Fibroblast of gingiva (primary cell): ENCODE measurements around the gene NDUFA8.

Experiments used
- DNase-seq: peaks from one replicate; pipeline ENCODE4 v3.0.0-alpha.2; 2011; ENCODE audit warnings: low read depth

NDUFA8 gene

GRCh38 chr9:122135529-122135859 is 24.1 kb downstream of the NDUFA8 start:
- no peak for DNase-seq

GRCh38 chr9:122134822-122135528 is 24.6 kb downstream of the NDUFA8 start:
- no peak for DNase-seq

- no peak for DNase-seq
Measured at GRCh38 chr9:122133984-122134535, 25.5 kb downstream of the NDUFA8 start.

- DNase-seq, result no peak
Measured at GRCh38 chr9:122133263-122133983, 26.2 kb downstream of the NDUFA8 start.

- DNase-seq, result no peak
Measured at GRCh38 chr9:122132539-122132938, 27.0 kb downstream of the NDUFA8 start.

GRCh38 chr9:122131401-122132001 is 28.1 kb downstream of the NDUFA8 start:
- DNase-seq, result no peak

- DNase-seq, result no peak
Measured at GRCh38 chr9:122130837-122131236, 28.7 kb downstream of the NDUFA8 start.

GRCh38 chr9:122129969-122130368 is 29.6 kb downstream of the NDUFA8 start:
- no peak for DNase-seq

GRCh38 chr9:122128969-122129343 is 30.6 kb downstream of the NDUFA8 start:
- DNase-seq, result no peak

- no peak for DNase-seq
Measured at GRCh38 chr9:122128007-122128968, 31.3 kb downstream of the NDUFA8 start.

- DNase-seq, result no peak
Measured at GRCh38 chr9:122127396-122127798, 32.2 kb downstream of the NDUFA8 start.

GRCh38 chr9:122126331-122127261 is 33.0 kb downstream of the NDUFA8 start:
- DNase-seq, result peak; percentile 13

GRCh38 chr9:122125509-122126330 is 33.9 kb downstream of the NDUFA8 start:
- DNase-seq, result no peak

- peak; percentile 58 for DNase-seq
Measured at GRCh38 chr9:122125158-122125508, 34.4 kb downstream of the NDUFA8 start.

- DNase-seq, result no peak
Measured at GRCh38 chr9:122124528-122124927, 35.1 kb downstream of the NDUFA8 start.

GRCh38 chr9:122124048-122124447 is 35.5 kb downstream of the NDUFA8 start:
- DNase-seq, result no peak

GRCh38 chr9:122122903-122123632 is 36.5 kb downstream of the NDUFA8 start:
- DNase-seq, result peak; percentile 60

GRCh38 chr9:122122468-122122867 is 37.1 kb downstream of the NDUFA8 start:
- no peak for DNase-seq

GRCh38 chr9:122121931-122122330 is 37.6 kb downstream of the NDUFA8 start:
- no peak for DNase-seq
